ENCODE results near the gene CFD. TPM values are rescaled to one million over a fixed set of nuclear protein-coding genes. Genes with fewer than 3 reads are reported as not detected.

CFD gene
- total RNA-seq, 1 experiment from 2014 or later, result 1.9 TPM

GRCh38 chr19:827710-828321, 31.6 kb upstream of the CFD start, which contains the start of gene AZU1:
Gene AZU1 (plus strand): TSS chr19:827837. CDS start chr19:827847, 10 bp downstream.
- Histone ChIP-seq H3K79me2 (ENCODE audit: insufficient read depth, low read length) (no peaks in the 10 kb centered on the region), H4K91ac (ENCODE audit: insufficient read length, low read depth, low read length) (no peak within 1 kb of the TSS), H3K9me3 (ENCODE audit: control insufficient read depth, low read depth, low read length) (no peaks in the 10 kb centered on the region), H3T11ph (ENCODE audit: low read length) (no peak within 1 kb of the TSS), H3K18ac (ENCODE audit: insufficient read length, low read depth, low read length) (no peak within 1 kb of the TSS), H2BK15ac (ENCODE audit: low read depth, low read length) (no peak within 1 kb of the TSS), H3K23me2 (ENCODE audit: insufficient read length, low read depth, low read length, poor library complexity, severe bottlenecking) (no peaks in the 10 kb centered on the region), H3K56ac (ENCODE audit: insufficient read length, low read depth, low read length) (no peak within 1 kb of the TSS), H4K8ac (replicated peaks; ENCODE audit: insufficient read length, low read depth, low read length) (no peak within 1 kb of the TSS), H4K20me1 (ENCODE audit: control insufficient read depth, insufficient read depth, insufficient read length) (no peaks in the 10 kb centered on the region), H3K27ac (ENCODE audit: insufficient read length, low read depth, low read length) (no peak within 1 kb of the TSS), H2BK20ac (ENCODE audit: low read depth, low read length, poor library complexity, severe bottlenecking) (no peak within 1 kb of the TSS), H3K27me3 (ENCODE audit: insufficient read depth, low read length) (no peaks in the 10 kb centered on the region), H2BK5ac (ENCODE audit: insufficient read length, low read length) (no peak within 1 kb of the TSS), H2BK120ac (ENCODE audit: low read depth, low read length, poor library complexity, severe bottlenecking) (no peak within 1 kb of the TSS), H2AK5ac (ENCODE audit: insufficient read length, low read length) (no peak within 1 kb of the TSS), H3K4me2 (ENCODE audit: insufficient read depth, insufficient read length, low read length) (no peak within 1 kb of the TSS), H3K79me1 (ENCODE audit: insufficient read depth, low read depth, low read length, poor library complexity, severe bottlenecking) (no peaks in the 10 kb centered on the region), H3K4ac (ENCODE audit: low read depth, low read length) (no peak within 1 kb of the TSS), H4K5ac (ENCODE audit: insufficient read length, low read depth, low read length) (no peak within 1 kb of the TSS), H3K14ac (ENCODE audit: insufficient read depth, low read length) (no peak within 1 kb of the TSS), H2BK12ac (ENCODE audit: insufficient read length, low read depth, low read length) (no peak within 1 kb of the TSS), H3K23ac (ENCODE audit: insufficient read length, low read depth, low read length) (no peak within 1 kb of the TSS), H3K4me1 (ENCODE audit: insufficient read depth, low read length) (no peaks in the 10 kb centered on the region; the same call in 1 of the 2 replicates), H3K9ac (ENCODE audit: extremely low read depth, insufficient read length, low read length) (no peak within 1 kb of the TSS), H2AFZ (ENCODE audit: low read length) (no peak within 1 kb of the TSS)
- Mint-ChIP-seq H3K27me3 (ENCODE audit: low read depth) (peaks cover 5% of the 10 kb centered on the region), H3K4me3 (no peak within 1 kb of the TSS), H3K4me1 (peaks cover 7 to 14% of the 10 kb centered on the region in 2 experiments), H3K36me3 (ENCODE audit: insufficient read depth in 1 of 3, low read depth in 3 of 3) (no peaks in the 10 kb centered on the region; a peak in 1 of 7 replicates), H3K9me3 (no peaks in the 10 kb centered on the region), H3K27ac (no peak within 1 kb of the TSS; a peak in 1 of 7 replicates)
- DNase-seq, result peak; percentile 30
- WGBS (ENCODE audit: extremely low coverage, insufficient read length, low lambda C conversion rate), result no CpG with 5 or more reads among the region's 33 CpGs
- TF ChIP-seq CTCF (conservative IDR thresholded peaks at IDR 0.05), result no peak

Measured in H9 (cell line).